OCI-LY3 (cell line): ENCODE measurements around the gene SCAF1.
A peak's percentile ranks its signal among the peaks of the same experiment; 100 is the strongest.

Experiments
- CTCF ChIP-seq: fragments of 200-600, 300-600 bp; sonication (generic); IDR thresholded peaks from 2 replicates; pipeline ENCODE4 v1.5.1; 2014; ENCODE audit warnings: antibody characterized with exemption, low read length, low read depth
- EZH2phosphoT487 ChIP-seq: fragments of 200-600 bp; shearing (Covaris generic); IDR thresholded peaks from 2 replicates; pipeline ENCODE4 v1.6.1; 2018; ENCODE audit warnings: antibody characterized with exemption, mixed run types, low read depth

GRCh38 chr19:49677901-49678674 is 36.1 kb downstream of the SCAF1 start:
- TF ChIP-seq EZH2phosphoT487 (no peak), CTCF (peak; percentile 76)
